SH-SY5Y (cell line): ENCODE results near the gene EFCAB11.

Experiments
- GATA2 ChIP-seq: IDR thresholded peaks from 2 replicates; pipeline ENCODE4 v1.6.1; 2011; ENCODE audit warnings: mild to moderate bottlenecking, low read depth, low read length
- GATA3 ChIP-seq: IDR thresholded peaks from 2 replicates; pipeline ENCODE4 v1.6.1; 2011; ENCODE audit warnings: low read depth, mild to moderate bottlenecking, low read length, moderate library complexity

- TF ChIP-seq GATA2 (no peak), GATA3 (no peak)
Observed at GRCh38 chr14:89781046-89781445, 173.5 kb downstream of the EFCAB11 start.
